NK-92 (cell line): ENCODE data around the gene MYRF.

Experiments
- DNase-seq: peaks from one replicate; lab custom pipeline; 2025; ENCODE audit not compliant: unreplicated experiment; lab: John Stamatoyannopoulos, UW

MYRF gene

DNA sequence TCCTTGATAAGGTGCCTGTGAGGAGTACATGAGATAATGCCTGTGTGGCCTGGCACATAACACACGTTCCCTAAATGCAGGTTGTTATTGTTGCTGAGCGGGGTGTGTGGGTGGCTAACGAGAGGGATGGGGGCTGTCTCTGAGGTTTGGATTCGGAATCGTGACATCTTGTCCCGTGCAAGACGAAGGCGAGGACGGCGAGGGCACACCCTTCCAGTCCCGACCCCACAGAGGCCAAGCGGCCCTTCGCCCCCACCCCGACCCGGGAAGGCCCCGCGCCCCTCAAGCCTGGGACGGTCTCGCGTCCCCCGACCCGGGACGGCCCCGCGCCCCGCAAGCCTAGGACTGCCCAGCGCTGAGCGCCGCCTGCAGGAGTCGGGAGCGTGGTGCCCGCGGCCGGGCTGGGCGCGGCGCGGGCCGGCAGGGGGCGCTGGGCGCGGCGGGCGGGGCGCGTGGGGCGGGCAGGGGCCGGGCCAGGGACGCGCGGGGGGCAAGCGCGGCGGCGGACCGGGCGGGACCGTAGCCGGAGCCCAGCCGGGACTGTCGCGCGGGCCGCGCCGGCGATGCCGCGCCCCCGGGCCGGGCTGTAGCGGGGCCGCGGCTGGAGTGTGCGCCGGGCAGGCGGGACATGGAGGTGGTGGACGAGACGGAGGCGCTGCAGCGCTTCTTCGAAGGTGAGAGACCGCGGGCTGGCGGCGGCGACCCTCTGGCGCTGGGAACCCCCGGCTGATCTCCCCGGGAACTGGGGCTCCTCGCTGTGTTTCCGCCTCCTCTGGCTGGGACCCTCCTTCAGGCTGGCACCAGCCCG is at the start of gene MYRF:
Gene MYRF, plus strand, starts transcription at position 520 of the 808 bp plus-strand sequence. Its CDS starts 109 bp downstream, at position 629.
- no peak for DNase-seq

DNA sequence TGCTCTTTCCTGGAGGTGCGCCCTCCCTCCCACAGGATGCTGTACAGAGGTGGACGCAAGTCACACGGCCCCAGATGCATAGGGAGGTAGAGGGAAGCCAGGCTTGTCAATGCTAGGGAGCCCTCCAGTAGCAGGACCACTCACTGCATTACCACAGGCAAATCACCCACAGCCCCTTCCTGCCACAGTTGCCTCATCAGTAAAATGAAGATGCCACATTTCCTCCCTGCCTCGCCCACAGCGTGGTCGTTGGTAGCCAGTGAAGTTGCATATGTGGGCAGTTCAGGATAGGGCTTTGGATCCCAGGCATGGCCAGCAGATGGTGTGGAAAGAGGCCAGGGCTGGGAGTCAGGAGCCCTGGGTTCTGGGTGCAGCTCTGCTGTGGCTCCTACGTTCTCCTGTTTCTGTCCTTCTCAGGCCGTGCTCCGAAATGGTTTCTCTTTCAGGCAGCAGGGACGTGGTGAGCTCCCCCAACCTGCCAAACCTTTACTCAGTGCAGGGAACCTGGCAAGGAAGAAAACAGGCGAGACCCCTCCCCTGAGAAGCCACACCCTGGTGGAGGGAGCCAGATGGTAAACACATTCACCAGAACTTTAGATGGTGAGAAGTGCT is 49.6 kb upstream of the MYRF start:
- no peak for DNase-seq

DNA sequence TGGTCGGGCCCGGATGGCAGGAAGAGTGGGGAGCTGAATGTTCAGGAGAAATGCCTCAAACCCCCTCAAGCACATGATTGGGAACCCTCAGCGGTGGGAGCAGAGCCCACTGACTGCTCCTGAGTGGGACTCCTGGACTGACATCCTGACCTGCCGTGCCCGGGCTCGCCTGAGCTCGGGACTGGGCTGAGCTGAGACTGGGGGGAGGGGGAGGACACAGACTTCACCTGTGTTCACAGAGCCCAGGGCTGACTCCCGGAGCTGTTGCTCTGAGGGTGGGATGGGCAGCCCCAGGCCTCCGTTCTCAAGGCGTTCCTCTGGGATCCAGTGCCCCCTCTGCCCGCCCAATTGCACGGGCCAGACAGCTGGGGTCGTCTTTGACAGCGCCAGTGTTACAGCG is 47.6 kb upstream of the MYRF start:
- no peak for DNase-seq

DNA sequence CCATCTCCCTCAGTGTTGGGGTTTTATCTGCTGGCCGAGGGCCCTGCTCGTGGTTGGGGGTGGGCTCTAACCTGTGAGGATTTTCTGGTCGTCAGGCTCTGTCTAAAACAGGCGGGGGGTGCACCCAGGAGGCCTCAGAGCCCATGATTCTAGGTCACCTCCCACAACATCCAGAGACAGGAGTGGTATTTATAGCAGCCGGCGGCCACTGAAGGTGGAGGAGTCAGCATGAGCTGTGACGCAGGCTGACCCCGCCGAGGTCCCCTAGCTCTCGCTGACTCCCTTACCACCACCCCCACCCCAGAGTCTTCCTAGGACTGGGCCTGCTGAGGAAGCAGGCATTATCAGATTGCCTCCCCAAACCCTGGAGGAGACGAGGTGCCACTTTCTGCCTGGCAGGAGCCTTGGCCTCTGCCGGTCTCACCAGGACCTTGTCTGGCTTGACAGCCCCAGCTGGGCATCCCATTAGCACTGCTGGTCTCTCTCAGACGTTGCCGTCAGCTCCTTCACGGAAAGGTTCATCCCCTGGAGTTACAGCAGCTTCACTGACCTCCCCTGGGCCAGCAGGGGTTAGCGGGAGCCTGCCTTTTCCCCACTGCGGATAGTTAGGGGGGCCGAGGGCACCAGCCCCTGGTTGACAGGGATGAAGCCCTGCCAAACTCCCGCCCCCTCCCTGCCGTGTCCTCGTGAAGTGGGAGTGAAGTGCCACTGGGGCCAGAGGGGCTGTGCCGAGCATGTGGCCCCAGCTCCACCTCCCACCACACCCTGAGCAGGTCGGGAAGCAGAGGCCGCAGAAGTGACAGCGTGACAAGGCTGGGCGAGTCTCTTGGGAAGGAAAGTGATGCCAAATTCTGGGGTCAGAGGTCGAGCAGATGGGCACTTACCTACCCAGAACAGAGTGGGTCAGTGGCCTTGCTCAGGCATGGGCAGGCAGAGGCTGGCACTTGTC is 45.7 kb upstream of the MYRF start:
- no peak for DNase-seq

DNA sequence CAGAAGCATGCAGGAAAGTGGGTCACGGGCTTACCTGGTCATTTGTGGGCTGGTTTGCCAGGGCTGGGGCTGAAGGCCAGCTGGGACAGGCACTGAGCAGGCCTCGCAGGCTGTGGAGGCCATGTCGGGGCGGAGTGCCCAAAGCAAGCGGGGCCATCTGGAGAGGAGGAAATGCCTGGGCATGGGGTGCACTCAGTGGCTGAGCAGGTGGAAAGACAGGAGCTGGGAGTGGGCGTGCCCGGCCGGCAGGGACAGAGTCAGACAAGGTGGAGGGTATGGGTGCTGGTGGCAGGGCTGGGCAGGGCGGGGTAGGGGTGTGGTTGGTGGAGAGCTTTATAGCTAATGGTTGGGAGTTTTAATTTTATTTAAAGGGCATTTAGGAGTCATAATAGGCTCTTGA is 44.9 kb upstream of the MYRF start:
- DNase-seq, result no peak

DNA sequence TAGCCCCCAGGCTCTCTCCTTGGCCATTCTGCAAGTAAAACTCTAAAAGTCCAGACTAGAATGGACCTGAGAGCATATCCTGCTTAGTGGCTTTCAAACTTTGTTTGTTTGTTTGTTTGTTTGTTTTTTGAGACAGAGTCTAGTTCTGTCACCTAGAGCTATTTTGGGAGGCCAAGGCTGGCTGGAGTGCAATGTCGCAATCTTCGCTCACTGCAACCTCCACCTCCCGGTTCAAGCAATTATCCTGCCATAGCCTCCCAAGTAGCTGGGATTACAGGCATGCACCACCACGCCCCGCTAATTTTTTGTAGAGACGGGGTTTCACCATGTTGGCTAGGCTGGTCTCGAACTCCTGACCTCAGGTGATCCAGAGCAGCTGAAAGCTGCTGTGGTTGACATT is 43.3 kb upstream of the MYRF start:
- DNase-seq, result no peak

DNA sequence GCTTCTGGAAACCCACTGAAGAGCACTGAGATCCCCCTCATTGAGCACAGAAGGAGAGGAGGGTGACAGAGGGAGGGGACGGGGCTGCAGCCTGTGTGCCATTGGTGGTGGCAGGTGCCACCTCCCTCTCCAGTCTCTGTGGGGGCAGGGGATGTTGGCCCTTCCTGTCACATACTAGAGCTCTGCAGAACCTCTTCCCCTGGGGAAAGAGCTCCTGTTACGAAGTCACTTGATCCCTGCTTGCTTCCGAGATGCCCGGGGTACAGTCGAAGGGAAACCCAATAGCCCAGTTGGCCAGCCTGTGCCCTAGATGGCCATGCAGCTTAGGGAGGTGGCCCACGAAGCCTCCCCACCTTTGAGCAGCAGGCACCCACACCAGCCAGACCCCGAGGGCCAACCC is 42.9 kb upstream of the MYRF start:
- no peak for DNase-seq

DNA sequence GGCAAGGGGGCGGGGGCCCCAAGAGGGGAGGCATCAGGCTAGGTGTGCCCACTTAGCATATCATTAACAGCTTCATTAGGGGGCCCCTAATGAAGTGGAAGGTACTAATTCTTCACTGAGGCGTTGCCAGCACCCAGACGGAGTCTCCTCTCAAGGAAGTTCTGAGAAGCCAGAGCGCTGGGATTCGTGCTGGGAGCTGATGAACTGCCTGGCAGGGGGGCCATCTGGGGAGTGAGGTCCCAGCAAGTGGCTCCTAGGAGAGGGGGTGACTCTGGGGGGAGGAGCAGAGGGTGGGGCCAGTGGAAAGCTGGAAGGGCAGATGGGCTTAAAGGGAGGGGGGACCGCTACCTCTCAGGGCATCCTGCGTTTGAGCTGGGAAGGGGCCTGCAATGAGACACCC is 42.4 kb upstream of the MYRF start:
- no peak for DNase-seq

DNA sequence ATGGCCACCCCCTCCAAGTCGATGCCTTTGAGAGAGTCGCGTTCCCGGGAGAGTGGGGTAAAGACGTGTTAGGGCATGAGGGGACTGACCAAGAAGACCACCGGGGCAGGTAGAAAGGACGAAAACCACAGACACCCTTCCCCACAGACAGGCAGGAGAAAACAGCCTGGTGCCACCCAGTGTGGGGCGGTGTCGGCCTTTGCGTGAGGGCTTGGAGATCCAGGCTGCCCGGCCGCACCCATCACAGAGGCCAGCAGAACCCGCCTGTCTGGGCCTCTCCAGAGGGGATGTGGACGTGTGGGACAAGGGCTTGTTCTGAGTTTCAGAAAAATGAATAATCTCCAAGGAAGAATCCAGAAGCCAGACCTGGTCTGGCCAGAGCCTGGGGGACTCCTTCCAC is 41.4 kb upstream of the MYRF start:
- DNase-seq, result no peak

DNA sequence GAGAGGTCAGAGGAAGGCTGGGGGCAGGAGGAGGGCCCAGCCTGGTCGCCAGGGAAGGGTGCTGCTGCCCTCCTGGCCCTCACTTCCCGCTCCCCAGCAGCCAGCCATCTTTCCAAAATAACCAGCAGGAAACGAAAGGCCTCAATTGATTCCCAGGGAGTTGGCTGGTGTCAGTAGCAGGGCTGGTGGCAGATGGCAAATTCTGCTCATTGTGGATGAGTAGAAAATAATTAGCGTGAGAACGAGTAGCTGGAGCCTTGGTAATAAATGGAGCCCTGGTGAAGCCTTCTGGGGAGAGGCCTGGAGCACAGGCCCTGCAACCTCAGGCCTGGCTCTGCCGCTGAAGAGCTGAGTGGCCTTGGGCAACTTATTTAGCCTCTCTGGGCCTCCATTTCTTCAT is 40.9 kb upstream of the MYRF start:
- no peak for DNase-seq

DNA sequence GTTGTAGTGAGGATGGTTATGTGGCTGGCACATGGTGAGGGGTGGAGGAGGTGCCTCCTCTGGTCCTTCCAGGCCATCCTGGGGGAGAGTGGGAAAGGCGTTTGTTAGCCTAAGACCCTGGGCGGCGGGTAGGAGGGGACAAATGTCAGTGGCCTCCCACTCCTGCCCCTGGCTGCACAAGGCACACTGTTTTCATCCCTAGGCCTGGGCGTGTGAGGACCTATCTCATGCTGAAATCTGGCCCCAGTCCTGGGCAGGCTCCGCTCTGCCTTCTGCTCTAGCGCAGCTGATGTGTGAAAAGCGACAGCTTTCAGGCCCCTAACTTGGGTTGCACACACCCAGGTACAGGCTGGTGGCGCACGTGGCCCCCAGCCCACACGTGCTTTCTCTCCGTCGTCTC is 40.1 kb upstream of the MYRF start:
- no peak for DNase-seq

DNA sequence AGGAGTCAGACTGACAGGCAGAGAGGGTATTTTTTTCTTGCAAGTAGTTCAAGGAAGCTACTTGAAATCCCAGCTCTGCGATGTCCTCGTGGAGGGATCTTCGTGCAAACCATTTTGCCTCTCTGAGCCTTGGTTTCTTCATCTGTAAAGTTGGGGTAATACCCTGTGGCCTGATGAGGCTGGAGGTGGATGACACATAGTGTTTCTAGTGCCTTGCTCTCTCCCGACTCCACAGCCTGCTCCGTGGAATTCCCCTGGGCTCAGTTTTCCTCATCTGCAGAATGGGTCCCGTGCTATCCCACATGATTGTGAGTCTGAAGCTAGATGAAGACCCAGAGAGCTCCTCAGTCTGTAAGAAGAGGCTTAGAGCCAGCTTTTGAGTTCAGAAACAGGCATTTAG is 39.6 kb upstream of the MYRF start:
- no peak for DNase-seq

DNA sequence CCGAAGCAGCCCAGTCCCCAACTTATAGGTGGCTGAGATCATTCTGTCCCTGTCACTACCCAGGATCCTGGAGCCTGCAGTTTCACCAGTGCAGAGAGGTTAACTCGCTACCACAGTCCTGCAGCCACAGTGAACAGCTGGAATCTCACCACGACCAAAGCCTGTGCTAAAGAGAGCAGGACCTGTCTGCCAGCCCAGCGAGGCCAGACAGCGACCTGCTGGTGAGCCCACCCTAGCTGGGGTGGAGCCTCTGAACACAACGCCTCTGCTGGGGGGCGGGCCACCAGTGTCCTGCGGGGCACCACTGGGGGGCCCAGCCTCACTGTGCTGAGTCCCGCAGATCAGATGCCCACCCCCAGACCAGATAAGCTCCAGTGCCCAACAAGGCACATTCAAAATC is 39.0 kb upstream of the MYRF start:
- DNase-seq, result no peak

DNA sequence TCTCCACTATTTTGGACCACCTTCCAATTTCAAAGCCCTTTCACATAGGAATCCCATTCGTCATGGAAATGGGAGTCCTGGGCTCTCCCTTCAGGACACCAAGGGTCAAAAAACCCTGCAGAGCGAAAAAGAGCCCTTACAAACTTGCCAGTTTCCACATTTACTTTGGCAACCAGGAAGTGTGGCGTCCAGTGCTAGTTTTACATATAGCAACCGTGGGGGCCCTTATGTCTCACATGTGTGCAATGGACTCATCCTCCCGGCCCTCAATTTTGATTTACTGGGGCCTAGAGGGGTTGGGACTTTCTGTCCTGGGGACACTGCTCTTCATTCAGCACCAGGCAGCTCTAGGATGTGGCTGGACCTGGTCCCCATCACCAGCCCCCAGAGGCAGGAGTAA is 38.5 kb upstream of the MYRF start:
- no peak for DNase-seq

DNA sequence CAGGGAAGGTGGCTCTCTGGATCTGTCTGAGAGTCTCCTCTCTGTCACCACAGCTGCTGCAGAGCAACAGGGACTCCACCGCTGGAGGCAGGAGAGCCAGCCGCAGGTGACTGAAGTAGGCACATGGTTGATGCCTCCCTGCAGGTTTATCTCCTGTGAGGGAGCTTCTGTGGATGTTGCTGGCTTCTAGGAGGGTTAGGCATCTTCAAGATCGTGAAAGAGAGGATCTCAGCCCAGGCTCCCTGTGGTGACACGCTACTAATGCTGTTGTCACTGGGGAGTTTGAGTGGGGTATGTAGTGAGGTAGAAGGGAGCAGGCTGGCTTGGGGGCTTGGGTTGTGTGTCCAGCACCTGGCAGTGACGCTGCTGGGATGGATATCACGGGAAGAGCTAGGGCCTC is 38.1 kb upstream of the MYRF start:
- DNase-seq, result no peak

DNA sequence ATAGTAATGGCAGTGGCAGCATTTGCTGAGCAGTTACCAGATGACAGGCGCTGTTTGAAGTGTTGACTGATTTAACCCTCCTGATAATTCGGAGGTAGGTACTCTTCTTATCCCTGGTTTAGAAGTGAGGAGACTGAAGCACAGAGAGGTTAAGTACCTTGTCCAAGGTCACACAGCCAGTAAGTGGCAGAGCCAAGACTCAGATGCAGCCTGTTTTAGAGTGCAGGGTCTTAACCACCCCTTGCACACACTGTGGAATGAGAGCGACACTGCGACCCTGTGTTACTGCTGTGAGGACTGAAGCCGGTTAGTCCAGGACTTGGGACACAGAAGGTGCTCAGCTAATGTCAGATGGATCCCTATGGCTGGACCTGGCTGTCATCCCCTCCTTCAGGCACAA is 37.5 kb upstream of the MYRF start:
- no peak for DNase-seq

DNA sequence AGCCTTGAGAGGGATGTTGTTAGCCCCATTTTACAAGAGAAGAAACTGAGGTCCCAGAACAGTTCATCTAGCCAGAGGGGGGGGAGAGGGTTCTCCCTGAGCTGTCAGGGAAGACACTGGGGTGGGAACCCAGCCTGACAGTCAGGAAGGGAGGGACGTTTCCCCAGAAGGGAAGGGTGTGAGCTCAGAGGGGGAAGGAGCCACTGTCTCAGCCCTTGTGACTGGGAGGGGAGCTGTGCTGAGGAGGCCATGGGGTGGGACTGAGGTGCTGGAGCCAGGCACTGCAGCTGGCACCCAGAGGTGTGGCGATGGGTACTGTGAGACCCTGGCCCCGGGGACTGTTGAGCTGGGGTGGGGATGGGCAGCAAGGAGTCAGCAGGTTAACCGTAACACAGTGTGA is 36.6 kb upstream of the MYRF start:
- no peak for DNase-seq

DNA sequence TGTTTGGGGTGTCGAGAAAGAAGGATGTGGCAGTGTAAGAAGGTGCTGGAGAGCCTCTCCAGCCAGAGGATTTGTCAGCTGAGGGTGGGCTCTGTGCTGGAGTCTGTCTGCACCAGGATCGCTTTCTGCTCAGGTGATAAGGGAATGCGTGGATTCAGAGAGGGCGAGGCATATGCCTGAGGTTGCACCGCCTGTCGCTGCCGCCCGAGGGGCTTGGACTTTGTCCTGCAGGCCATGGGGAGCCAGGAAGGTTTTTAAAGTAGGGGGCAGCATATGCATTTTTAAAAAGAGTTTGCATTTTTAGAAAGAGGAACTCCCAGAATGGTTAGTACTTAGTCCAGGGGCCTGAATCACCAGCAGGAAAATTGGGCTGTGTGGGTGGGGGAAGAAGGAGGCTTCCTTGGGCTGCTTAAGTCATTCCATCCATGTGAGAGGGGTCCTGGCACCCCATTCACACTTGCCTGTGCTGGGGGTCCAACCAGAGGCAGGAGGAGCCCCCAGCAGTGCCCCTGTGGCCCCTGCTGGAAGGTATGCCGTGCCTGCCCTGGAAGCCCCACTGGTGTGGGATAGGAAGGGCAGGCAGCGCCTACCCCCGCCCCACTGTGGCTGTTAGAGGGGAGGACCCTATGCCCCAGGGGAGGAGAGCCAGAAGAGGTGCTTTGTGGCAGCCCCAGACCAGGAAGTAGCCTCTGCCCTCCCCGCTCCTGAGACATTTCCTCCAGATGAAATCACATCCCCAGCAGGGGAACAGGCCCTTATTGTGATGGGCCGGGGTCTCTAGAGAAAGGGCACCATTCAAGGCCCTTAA is 35.8 kb upstream of the MYRF start:
- no peak for DNase-seq

DNA sequence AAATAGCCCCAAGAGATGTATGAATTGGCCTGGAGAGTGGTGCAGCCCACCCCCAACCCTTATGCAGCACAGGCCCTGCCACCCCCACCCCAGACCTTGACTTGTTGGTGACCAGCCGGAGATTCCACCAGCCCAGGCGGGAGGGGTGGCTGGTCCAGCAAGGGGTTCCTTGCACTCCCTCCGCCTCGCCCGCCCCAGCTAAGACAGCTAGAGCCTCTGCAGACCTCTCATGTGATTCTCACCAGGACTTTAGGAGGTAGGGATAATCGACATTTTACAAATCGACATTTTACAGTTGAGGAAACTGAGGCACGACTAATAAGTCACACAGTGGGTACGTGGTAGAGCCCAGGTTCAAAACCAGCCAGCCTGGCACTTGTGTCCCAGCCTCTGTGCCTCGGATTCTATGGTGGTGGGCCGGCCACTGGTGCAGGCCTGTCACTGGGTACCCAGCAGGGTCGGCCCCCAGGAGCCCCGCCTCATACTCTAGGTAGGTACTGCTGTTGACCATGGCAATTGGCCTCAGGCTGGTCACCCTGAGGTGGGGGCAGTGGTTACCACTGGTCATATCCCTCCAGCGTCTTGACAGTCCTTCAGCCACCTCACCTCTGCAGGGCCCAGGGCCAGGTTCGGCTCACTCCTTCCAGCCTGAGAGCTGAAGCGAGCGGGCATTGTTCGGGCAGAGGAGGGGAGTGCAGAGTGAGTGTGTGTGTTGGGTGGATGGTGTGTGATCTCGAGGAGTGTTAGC is 35.0 kb upstream of the MYRF start:
- no peak for DNase-seq

DNA sequence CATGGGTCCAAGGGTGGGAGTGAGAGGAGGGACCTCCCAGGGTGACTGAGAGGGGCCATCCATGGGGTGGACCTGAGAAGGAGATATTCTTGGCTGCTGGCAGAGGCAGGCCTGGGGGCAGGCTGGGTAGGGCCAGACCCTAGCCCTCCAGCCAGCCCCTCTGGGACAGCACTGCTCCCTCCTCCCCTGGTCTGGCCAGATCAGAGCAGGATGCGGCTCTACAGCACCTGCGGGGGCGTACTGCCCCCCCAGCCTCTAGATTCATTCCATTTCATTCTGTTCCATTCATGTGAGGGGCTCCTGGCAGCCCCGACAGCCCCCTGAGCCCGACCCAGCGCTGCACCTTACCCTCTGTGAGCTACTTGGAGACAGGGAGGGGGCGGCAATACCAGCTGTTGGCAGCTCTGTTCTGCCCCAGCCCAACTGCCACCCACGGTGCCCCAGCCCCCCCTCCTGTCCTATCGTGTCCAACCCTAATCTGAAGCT is 34.3 kb upstream of the MYRF start:
- DNase-seq, result no peak
